GM06990 (cell line): ENCODE measurements around the gene FHIT.

Source experiments
- DNase-seq: peaks from one replicate; pipeline ENCODE4 v3.0.0-alpha.2; 2011; ENCODE audit not compliant: insufficient read length; ENCODE audit errors: extremely low read depth
- H3K27me3 ChIP-seq: replicated peaks from 2 replicates; pipeline ENCODE4 v1.6.0; 2011; ENCODE audit warnings: low read length; ENCODE audit not compliant: control insufficient read depth, insufficient read depth
- H3K36me3 ChIP-seq: 2 replicates; pipeline ENCODE4 v1.5.1; 2011; ENCODE audit warnings: low read length; ENCODE audit not compliant: control insufficient read depth, insufficient read depth
- H3K4me3 ChIP-seq: replicated peaks from 2 replicates; pipeline ENCODE4 v1.5.1; 2011; ENCODE audit warnings: low read depth, mild to moderate bottlenecking, control low read depth, low read length
- TF ChIP-seq, protein P1 (sequence below): IDR thresholded peaks from 2 replicates; pipeline ENCODE4 v1.5.1; 2011; ENCODE audit warnings: low read length, control low read depth, mild to moderate bottlenecking, inconsistent platforms; ENCODE audit not compliant: insufficient read depth, poor library complexity, severe bottlenecking

The FHIT gene

GRCh38 chr3:60839246-60839645 lies 412.0 kb downstream of the FHIT start:
- DNase-seq: no peak
- Histone ChIP-seq H3K4me3 (no peak overlapping the region), H3K36me3 (no peaks in the 10 kb centered on the region), H3K27me3 (no peaks in the 10 kb centered on the region)
- TF ChIP-seq, protein P1, sequence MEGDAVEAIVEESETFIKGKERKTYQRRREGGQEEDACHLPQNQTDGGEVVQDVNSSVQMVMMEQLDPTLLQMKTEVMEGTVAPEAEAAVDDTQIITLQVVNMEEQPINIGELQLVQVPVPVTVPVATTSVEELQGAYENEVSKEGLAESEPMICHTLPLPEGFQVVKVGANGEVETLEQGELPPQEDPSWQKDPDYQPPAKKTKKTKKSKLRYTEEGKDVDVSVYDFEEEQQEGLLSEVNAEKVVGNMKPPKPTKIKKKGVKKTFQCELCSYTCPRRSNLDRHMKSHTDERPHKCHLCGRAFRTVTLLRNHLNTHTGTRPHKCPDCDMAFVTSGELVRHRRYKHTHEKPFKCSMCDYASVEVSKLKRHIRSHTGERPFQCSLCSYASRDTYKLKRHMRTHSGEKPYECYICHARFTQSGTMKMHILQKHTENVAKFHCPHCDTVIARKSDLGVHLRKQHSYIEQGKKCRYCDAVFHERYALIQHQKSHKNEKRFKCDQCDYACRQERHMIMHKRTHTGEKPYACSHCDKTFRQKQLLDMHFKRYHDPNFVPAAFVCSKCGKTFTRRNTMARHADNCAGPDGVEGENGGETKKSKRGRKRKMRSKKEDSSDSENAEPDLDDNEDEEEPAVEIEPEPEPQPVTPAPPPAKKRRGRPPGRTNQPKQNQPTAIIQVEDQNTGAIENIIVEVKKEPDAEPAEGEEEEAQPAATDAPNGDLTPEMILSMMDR: no peak

- Histone ChIP-seq H3K27me3 (no peaks in the 10 kb centered on the region), H3K4me3 (no peak overlapping the region), H3K36me3 (no peaks in the 10 kb centered on the region)
- TF ChIP-seq, protein P1: no peak
- no peak for DNase-seq
Observed at GRCh38 chr3:60835796-60836195, 415.5 kb downstream of the FHIT start.

DNA sequence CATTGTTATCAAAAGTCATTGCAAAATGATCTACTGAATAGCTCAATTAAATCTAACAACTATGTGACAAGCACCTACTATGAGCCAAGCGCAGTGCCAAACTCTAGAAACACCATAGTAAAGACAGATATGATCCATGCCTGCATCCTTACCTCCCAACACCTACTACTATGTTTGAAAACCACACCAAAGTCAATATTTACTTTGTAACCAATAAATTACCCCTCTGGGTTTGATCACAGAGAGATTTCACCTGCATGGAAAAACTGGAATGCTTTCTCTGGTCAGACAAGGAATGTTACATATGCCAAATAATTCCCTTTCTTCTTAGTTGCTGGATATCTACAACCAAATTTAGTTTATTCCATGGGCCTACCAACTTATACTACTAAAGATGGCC lies 422.2 kb downstream of the FHIT start:
- H3K36me3 ChIP-seq: no peaks in the 10 kb centered on the region
- no peak for DNase-seq
- no peaks in the 10 kb centered on the region for H3K27me3 ChIP-seq
- H3K4me3 ChIP-seq: no peak overlapping the region
- TF ChIP-seq, protein P1: no peak

DNA sequence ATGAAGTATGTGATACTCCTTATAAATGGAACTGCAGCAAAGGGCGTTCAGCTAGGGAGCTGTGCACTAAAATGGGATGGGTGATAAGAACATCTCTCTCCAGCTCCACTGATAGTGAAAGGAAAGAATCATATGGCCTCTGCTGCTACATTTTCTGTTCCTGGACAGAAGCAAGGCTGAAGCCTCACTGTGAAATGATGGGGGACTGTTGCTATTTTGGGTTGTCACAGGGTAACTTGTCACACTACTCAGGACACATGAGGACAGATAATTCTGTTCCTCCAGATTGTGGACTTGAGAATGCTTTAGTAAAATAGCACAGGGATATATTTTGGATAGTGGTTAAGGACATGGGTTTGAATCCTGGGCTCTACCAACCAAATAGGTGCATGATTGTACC lies 423.6 kb downstream of the FHIT start:
- TF ChIP-seq, protein P1: no peak
- no peaks in the 10 kb centered on the region for H3K36me3 ChIP-seq
- H3K4me3 ChIP-seq: no peak overlapping the region
- DNase-seq: no peak
- H3K27me3 ChIP-seq: no peaks in the 10 kb centered on the region

DNA sequence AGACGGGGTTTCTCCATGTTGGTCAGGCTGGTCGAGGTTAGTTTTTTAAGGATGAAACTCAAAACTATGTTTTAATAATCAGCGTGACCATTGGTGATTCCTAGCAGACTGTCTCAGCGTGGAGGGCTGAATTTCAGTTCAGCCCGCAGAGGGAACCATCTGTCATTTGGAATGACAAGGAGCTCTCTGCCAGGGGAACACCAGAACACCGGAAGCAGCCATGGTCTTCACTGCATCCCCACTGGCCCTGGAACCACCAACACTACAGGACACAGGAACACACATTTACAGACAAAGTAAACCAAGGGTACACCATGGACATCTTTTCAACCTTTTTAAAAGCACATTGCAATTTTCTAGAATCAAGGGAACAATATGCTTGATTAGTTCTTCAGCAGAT lies 424.7 kb downstream of the FHIT start:
- Histone ChIP-seq H3K4me3 (no peak overlapping the region), H3K27me3 (no peaks in the 10 kb centered on the region), H3K36me3 (no peaks in the 10 kb centered on the region)
- TF ChIP-seq, protein P1: no peak
- no peak for DNase-seq

DNA sequence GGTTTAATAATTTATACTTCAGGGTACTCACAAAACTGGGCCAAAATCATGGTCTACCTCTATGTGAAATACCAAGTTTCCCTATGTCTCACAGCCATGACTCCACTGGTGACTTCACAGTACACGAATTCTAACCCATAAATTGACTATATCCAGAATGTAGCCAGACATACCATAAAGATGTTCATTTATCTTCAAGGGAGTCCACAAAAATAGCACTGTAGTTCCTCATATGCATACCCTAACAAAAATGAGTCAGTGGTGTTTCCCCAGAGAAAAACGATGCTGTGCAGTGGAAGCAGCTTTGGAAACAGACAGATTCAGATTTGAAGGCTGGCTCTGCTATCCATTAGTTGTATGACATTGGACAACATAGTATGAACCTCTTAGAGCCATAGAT lies 438.8 kb downstream of the FHIT start:
- peak; percentile 4 for DNase-seq
- Histone ChIP-seq H3K4me3 (no peak overlapping the region), H3K27me3 (no peaks in the 10 kb centered on the region), H3K36me3 (no peaks in the 10 kb centered on the region)
- TF ChIP-seq, protein P1: no peak
